GM12872 (cell line): ENCODE measurements around the gene ANTXR2.

Source experiments
- TF ChIP-seq, protein P1 (sequence below): IDR thresholded peaks from 3 replicates; pipeline ENCODE4 v1.5.1; 2011; ENCODE audit warnings: low read depth, mild to moderate bottlenecking, low read length, moderate library complexity; ENCODE audit not compliant: insufficient read depth

ANTXR2 gene

DNA sequence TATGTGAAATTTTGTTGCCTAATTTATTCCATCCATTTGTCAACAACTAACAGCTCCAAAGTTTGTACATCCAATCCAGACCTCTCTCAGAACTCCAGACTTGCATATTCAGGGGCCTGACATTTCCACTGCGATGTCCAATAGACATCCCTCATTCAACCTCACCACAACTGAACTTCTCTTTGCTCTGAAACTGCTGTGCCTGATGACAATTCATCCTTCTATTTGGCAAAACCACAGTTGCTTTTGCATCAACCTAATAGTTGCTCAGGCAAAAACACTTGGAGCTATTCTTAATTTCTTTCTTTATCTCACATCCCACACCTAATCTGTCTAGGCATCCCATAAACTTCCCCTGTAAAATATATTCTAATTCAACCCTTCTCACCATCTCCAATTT is 56.5 kb downstream of the ANTXR2 start:
- TF ChIP-seq, protein P1, sequence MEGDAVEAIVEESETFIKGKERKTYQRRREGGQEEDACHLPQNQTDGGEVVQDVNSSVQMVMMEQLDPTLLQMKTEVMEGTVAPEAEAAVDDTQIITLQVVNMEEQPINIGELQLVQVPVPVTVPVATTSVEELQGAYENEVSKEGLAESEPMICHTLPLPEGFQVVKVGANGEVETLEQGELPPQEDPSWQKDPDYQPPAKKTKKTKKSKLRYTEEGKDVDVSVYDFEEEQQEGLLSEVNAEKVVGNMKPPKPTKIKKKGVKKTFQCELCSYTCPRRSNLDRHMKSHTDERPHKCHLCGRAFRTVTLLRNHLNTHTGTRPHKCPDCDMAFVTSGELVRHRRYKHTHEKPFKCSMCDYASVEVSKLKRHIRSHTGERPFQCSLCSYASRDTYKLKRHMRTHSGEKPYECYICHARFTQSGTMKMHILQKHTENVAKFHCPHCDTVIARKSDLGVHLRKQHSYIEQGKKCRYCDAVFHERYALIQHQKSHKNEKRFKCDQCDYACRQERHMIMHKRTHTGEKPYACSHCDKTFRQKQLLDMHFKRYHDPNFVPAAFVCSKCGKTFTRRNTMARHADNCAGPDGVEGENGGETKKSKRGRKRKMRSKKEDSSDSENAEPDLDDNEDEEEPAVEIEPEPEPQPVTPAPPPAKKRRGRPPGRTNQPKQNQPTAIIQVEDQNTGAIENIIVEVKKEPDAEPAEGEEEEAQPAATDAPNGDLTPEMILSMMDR, result no peak

DNA sequence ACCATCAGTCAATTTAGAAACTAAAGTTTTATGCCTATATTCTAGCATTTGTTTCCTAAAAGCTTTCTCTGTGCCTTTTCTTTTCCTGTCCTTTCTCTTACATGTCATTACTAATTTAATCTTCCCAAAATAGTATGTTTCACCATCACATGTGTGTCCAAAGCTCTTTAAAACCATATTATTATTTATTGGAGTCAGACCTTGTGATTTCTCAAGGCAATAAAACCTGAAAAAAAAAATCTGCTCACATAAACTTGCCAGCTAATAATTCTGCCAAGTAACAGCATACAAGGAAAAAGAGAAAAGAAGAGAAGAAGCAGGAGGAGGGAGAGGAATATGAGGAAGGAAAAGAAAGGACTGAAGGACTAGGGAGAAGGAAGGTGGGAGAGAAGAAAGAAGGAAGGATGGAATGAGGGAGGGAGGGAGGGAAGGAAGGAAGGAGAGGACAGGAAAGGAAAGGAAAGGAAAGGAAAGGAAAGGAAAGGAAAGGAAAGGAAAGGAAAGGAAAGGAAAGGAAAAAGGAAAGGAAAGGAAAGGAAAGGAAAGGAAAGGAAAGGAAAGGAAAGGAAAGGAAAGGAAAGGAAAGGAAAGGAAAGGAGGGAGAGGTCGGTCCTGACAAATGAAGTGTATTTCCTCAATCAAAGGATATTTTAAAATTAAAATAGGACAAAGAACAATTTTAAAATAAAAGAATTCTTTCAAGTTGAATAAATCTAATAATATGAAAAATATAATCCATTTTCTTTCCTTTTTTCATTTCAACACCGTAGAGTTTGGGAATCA is 57.4 kb downstream of the ANTXR2 start:
- TF ChIP-seq, protein P1, result no peak

DNA sequence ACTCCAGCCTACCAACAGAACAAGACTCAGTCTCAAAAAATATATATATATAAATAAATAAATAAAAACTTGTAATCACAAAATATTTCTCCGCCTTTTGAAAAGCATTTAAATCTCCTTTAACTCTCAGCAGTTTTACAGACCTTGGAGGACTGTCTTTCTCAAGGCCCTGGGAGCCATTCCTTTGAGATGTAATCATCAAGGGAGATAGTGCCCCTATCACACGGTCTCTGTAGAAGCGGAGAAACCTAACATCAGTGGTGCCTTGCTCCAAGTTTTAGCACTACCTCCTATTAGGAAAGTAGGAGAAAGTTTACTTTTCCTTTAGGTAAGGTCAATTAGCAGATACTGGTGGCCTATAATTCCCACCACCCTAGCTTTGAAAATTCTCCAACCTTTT is 58.5 kb downstream of the ANTXR2 start:
- TF ChIP-seq, protein P1, result no peak

DNA sequence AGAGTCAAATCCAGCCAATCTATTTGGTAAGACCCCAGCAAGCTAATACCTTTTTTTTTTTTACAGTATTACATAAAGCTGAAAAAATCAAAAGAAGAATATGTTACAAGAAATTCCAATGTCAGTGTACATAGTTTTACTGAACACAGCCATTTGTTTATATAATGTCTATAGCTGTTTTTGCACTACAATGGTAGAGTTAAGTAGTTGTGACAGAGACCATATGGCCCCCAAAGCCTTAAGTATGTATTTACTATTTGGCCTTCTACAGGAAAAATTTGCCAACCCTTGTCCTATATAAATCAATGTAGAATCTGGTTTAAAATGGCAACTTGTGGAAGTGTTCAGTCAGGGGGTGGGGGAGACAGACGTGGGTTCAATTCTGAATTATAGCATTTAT is 60.7 kb downstream of the ANTXR2 start:
- TF ChIP-seq, protein P1, result no peak

DNA sequence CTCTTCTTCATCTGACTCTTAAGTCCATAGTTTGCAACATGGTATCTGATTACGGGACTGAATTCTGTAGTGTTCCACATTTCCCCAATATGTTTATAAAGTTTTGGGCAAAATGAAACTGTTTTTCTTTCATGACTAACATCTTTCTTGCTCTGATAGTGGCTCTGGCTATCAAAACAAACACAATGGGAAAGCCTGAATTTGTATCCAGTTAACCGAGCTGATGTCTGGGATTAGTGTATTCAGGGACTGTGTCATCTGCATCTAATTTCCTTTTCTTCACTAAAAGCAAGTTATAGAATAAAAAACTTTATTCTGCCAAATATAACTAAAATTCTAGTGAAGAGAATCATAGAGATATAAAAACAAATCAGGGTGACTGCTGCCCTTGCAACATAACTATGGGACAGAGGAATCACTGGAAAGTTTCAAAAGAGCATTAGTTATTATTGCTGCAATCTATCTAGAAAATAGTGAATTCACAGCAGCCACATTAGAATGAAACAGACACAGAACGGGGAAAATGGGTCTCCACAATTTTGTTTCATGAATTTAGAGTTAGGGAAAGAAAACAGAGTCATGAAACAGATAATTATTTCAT is 61.3 kb downstream of the ANTXR2 start:
- TF ChIP-seq, protein P1, result no peak

DNA sequence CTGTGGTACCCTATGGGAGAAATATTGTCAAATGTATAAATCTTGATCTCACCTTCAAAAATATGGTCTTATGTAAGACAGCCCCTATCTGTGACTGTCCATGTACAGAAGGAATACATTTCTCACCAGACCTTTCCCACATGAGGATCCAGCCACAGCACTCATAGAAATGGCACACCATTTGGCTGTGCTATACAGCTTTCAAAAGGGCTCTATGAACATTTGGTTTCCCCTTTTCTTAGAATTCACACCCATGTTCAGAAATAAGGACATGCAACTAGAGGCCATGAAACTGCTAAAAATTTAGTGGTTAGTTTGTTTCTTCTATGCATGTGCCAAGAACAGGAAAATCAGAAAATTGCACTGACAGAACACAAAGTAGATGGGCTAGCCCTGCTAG is 62.7 kb downstream of the ANTXR2 start:
- TF ChIP-seq, protein P1, result no peak

DNA sequence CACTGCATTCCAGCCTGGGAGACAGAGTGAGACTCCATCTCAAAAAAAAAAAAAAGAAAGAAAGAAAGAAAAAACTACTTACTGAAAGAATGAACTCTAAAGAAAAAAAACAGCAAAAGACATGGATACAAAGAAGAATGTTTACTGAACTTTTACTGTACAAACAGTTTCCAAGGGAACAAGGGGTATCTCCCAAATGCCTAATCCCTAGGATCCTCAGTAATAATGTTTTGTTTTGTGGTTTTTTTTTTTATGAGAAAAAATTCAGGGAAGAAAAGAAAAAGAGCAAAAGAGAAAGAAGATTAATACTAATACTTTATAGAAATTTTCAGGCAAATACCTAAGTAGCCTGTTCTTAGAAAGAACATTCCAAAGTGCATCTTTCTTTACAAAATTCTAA is 63.2 kb downstream of the ANTXR2 start:
- TF ChIP-seq, protein P1, result no peak
